Upper lobe of right lung (tissue), 1 donor: ENCODE data around the gene ZNF500. TPM values are rescaled to one million over a fixed set of nuclear protein-coding genes. Genes with fewer than 3 reads are reported as not detected.
A peak's percentile ranks its signal among the peaks of the same experiment; 100 is the strongest.
"Not testable (repeated sequence)": the region's sequence is repeated elsewhere in the genome, so short reads cannot be mapped to it uniquely, and the experiment has no call there.

Experiments used
- ATAC-seq: fragments of 200-7000 bp; cut with Tn5 transposase; one replicate; pipeline ENCODE4 v1.9.1; 2020; ENCODE audit warnings: mild to moderate bottlenecking, moderate library complexity
- DNase-seq: peaks from one replicate; pipeline ENCODE4 v3.0.0-alpha.2; 2020
- H3K27ac ChIP-seq: fragments of 200-600 bp; one replicate; pipeline ENCODE4 v1.8.0; 2022
- H3K27me3 ChIP-seq: fragments of 200-600 bp; one replicate; pipeline ENCODE4 v1.8.0; 2022; ENCODE audit warnings: mild to moderate bottlenecking
- H3K36me3 ChIP-seq: fragments of 200-600 bp; one replicate; pipeline ENCODE4 v1.8.0; 2022
- H3K4me1 ChIP-seq: fragments of 200-600 bp; one replicate; pipeline ENCODE4 v1.8.0; 2022
- H3K4me3 ChIP-seq: fragments of 200-600 bp; one replicate; pipeline ENCODE4 v1.8.0; 2022; ENCODE audit warnings: mild to moderate bottlenecking
- H3K9me3 ChIP-seq: fragments of 200-600 bp; one replicate; pipeline ENCODE4 v1.8.0; 2022
- CTCF ChIP-seq: fragments of 200-600 bp; IDR thresholded peaks from one replicate; pipeline ENCODE4 v1.8.0; 2022; ENCODE audit warnings: antibody characterized with exemption
- intact Hi-C: fragments of 100-400 bp; cut with DNase I; formaldehyde crosslinking; loops from one replicate; pipeline ENCODE4 v1.11.0; 2022
- total RNA-seq: library from RNA; stranded (reverse); fragmentation: NEBNext Ultra II Directional; extraction: Animal tissue kit (Norgen Biotek cat#: 25700); gene quantifications from one replicate; pipeline ENCODE4 v1.2.1, GENCODE V29; 2021
- donor health status: DM: no; HTN: yes; CAD: no; lungs with severe emphysema.

Gene ZNF500
- total RNA-seq, 1 donor from 2014 or later, result 15.7 TPM

DNA sequence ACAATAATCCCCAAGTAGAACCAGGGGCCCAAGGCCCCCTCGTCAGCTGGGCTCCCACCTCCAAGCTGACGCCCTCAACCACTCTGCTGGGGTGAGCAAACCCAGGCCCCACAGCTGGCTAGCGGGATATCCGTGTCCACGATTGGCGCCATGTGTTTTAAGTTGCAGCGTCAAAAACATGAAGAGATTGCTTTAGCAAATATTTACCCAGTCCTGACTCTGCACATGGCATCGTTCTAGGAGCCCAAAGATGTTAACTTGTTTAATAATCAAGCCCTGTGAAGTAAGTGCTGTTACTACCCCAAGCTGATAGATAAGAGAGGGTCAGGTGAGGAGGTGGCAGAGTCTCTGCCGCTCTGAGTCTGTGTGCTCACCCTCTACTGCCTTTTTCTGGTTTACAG lies 21.5 kb upstream of the ZNF500 start:
- ATAC-seq, result peak; percentile 33
- Histone ChIP-seq H3K27ac (no peak overlapping the region), H3K27me3 (no peaks in the 10 kb centered on the region), H3K4me3 (no peak overlapping the region), H3K36me3 (no peaks in the 10 kb centered on the region), H3K9me3 (no peaks in the 10 kb centered on the region), H3K4me1 (no peaks in the 10 kb centered on the region)
- DNase-seq, result no peak
- no peak for TF ChIP-seq CTCF
- intact Hi-C loops, result no loop called here

DNA sequence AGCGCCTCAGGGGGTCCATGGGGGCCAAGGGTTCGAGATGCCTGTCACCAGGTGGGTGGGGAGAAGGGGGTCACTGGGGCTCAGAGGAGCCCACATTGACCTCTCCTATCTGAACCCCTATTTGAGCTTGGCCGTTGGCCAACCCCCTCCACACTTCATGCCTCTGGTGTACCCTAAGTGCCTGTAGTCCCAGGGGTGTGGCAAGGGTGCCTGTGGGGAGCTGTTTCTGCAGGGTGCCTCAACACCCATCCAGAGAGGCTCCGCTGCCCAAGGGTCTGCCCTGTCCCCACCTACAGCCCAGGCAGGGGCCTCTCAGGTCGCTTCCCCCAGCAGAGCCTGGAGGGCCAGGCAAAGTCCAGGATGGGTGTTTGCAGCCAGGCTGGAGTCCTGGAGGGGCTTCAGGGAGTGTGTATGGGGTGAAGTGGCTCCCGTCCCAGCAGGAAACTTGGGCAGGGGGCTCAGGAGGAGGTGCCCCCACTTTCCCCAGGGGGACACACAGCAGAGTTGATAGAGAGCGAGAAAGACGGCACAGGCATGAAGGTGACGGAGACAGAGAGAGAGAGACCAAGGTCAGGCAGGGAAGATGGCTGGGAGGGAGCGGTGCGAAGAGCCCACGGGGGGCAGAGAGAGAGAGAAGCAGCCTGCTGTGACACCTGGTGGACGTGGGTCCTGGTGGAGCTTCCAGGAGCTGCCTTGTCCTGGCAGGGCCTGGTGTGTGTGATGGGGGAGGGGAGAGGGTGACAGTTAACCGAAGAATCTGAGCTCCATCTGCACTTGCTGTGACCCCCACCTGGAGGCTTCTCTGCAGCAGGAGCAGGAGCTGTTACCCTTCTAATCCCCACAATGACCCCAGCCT lies 20.9 kb upstream of the ZNF500 start, which contains the start of gene SEPTIN12:
Gene SEPTIN12, minus strand, starts transcription at position 719 of the 856 bp plus-strand sequence. Its CDS starts 700 bp downstream, at position 19.
- DNase-seq (no peak), ATAC-seq (peak; percentile 9)
- Histone ChIP-seq H3K27me3 (no peaks in the 10 kb centered on the region), H3K9me3 (no peaks in the 10 kb centered on the region), H3K27ac (no peak within 1 kb of the TSS), H3K4me3 (no peak within 1 kb of the TSS), H3K36me3 (no peaks in the 10 kb centered on the region), H3K4me1 (no peaks in the 10 kb centered on the region)
- intact Hi-C loops, result no loop called here
- TF ChIP-seq CTCF, result no peak

GRCh38 chr16:4787068-4787467 lies 20.1 kb upstream of the ZNF500 start:
- ATAC-seq, result no peak

DNA sequence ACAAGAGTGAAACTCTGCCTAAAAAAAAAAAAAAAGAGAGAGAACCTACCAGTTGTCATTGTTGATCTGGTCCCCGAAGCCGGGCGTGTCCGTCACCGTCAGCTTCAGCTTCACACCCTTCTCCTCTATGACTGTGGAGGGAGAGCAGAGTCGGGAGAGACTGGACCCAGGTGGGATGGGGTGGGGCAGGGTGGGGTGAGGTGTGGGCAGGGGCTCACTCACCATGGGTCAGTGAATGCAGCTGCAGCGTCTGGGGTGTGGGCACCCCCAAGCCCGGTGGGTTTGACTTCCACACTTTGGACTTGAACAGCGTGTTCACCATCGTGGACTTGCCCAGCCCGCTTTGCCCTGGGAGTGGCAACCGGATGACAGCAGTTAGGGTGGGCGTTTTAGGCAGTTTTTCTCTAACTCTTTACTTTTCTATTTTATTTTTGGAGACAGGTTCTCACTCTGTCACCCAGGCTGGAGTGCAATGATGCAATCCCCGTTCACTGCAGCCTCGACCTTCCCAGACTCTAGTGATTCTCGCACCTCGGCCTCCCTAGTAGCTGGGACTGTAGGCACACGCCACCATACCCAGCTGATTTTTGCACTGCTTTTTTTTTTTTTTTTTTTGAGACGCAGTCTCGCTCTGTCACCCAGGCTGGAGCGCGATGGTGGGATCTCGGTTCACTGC lies 18.9 kb upstream of the ZNF500 start:
- DNase-seq (no peak), ATAC-seq (no peak)
- H3K36me3 ChIP-seq, result no peaks in the 10 kb centered on the region
- H3K9me3 ChIP-seq, result no peaks in the 10 kb centered on the region
- H3K27me3 ChIP-seq, result no peaks in the 10 kb centered on the region
- H3K4me3 ChIP-seq, result no peak overlapping the region
- TF ChIP-seq CTCF, result no peak
- H3K4me1 ChIP-seq, result no peaks in the 10 kb centered on the region
- intact Hi-C loops, result no loop called here
- H3K27ac ChIP-seq, result no peak overlapping the region

More at GRCh38 chr16:4787068-4787467, 20.1 kb upstream of the ZNF500 start:
- no peaks in the 10 kb centered on the region for H3K36me3 ChIP-seq
- no peak overlapping the region for H3K4me3 ChIP-seq
- no peak for TF ChIP-seq CTCF
- no peaks in the 10 kb centered on the region for H3K4me1 ChIP-seq
- no peaks in the 10 kb centered on the region for H3K27me3 ChIP-seq
- no peak for DNase-seq
- H3K9me3 ChIP-seq, result no peaks in the 10 kb centered on the region
- intact Hi-C loops, result no loop called here
- H3K27ac ChIP-seq, result no peak overlapping the region

DNA sequence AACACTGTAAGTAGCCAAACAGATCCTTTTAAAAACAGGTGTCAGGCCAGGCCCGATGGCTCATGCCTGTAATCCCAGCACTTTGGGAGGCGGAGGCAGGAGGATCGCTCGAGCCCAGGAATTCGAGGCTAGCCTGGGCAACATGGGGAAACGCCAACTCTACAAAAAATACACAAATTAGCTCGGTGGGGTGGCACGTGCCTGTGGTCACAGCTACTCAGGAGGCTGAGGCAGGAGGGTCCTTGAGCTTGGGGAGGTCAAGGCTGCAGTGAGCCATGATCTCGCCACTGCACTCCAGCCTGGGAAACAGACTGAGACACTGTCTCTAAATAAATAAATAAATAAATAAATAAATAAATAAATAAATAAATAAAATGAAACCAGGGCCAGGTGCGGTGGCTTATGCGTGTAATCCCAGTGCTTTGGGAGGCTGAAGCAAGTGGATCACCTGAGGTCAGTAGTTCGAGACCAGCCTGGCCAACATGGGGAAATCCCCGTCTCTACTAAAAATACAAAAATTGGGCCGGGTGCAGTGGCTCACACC lies 17.6 kb upstream of the ZNF500 start:
- H3K4me3 ChIP-seq, H3K36me3 ChIP-seq, H3K27me3 ChIP-seq, H3K9me3 ChIP-seq, H3K27ac ChIP-seq, DNase-seq, ATAC-seq, H3K4me1 ChIP-seq, intact Hi-C loops: not testable (repeated sequence)

DNA sequence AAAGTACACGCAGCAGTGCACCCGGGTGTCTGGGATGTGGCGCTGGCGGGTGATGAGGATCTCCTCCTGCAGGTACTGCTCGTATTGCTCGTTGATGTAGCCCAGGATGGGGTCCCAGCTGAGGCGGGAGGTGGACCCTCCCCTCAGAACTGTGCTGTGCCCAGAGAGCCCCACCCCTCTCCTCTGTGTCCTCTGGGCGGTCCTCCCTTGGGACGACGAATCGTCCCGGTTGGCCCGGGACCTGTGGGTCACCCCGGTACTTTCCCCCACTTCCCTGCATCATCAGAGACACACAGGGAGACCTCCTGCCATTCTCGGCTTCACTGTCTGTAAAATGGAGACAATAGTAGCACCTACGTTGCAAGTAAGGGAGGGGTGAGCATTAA lies 17.0 kb upstream of the ZNF500 start:
- H3K9me3 ChIP-seq, result no peaks in the 10 kb centered on the region
- DNase-seq, result no peak
- no peak for ATAC-seq
- no peak overlapping the region for H3K4me3 ChIP-seq
- no peaks in the 10 kb centered on the region for H3K27me3 ChIP-seq
- H3K4me1 ChIP-seq, result no peaks in the 10 kb centered on the region
- no peak for TF ChIP-seq CTCF
- H3K36me3 ChIP-seq, result no peaks in the 10 kb centered on the region
- intact Hi-C loops, result no loop called here
- no peak overlapping the region for H3K27ac ChIP-seq
